Measurements from ENCODE around the gene GATAD2A. TPM values are rescaled to one million over a fixed set of nuclear protein-coding genes. Genes with fewer than 3 reads are reported as not detected.
"Not testable (repeated sequence)": the region's sequence is repeated elsewhere in the genome, so short reads cannot be mapped to it uniquely, and the experiment has no call there.

The GATAD2A gene
- 100 to 1,000 TPM in 1 of 2 donors, 10 to 100 TPM in 1; 88.0 to 160 TPM for total RNA-seq

GRCh38 chr19:19404879-19405860 lies at the start of gene GATAD2A:
TSS of gene GATAD2A (plus strand) at chr19:19405675. CDS start at chr19:19465346, 59,671 bp downstream.
- Mint-ChIP-seq H3K36me3 (ENCODE audit: low read depth) (peaks cover 11% of the 10 kb centered on the region), H3K4me3 (peak within 1 kb of the TSS; percentile 94), H3K27me3 (no peaks in the 10 kb centered on the region), H3K27ac (peak within 1 kb of the TSS; percentile 93), H3K4me1 (peaks cover 30% of the 10 kb centered on the region), H3K9me3 (no peaks in the 10 kb centered on the region)
- ATAC-seq (replicated peaks): peak; percentile 75

GRCh38 chr19:19356500-19356899 lies 49.0 kb upstream of the GATAD2A start:
- H3K27ac Mint-ChIP-seq: no peak overlapping the region
- H3K9me3 Mint-ChIP-seq: no peaks in the 10 kb centered on the region
- H3K27me3 Mint-ChIP-seq: no peaks in the 10 kb centered on the region
- H3K4me3 Mint-ChIP-seq: no peak overlapping the region
- ATAC-seq (replicated peaks): no peak
- H3K36me3 Mint-ChIP-seq (ENCODE audit: low read depth): peaks cover 33% of the 10 kb centered on the region
- peaks cover 9% of the 10 kb centered on the region for H3K4me1 Mint-ChIP-seq

- Mint-ChIP-seq H3K4me1 (peaks cover 11% of the 10 kb centered on the region), H3K27me3 (no peaks in the 10 kb centered on the region), H3K9me3 (no peaks in the 10 kb centered on the region), H3K36me3 (ENCODE audit: low read depth) (peaks cover 29% of the 10 kb centered on the region), H3K4me3 (no peak overlapping the region), H3K27ac (peak overlapping the region; percentile 48)
- no peak for ATAC-seq (replicated peaks)
Observed at GRCh38 chr19:19356901-19357566, 48.4 kb upstream of the GATAD2A start.

- peak; percentile 73 for ATAC-seq (replicated peaks)
- H3K4me1 Mint-ChIP-seq: peaks cover 16% of the 10 kb centered on the region
- no peaks in the 10 kb centered on the region for H3K9me3 Mint-ChIP-seq
- H3K27me3 Mint-ChIP-seq: no peaks in the 10 kb centered on the region
- H3K36me3 Mint-ChIP-seq (ENCODE audit: low read depth): peaks cover 7% of the 10 kb centered on the region
- H3K27ac Mint-ChIP-seq: no peak overlapping the region
- peak overlapping the region; percentile 17 for H3K4me3 Mint-ChIP-seq
Observed at GRCh38 chr19:19361075-19361594, 44.3 kb upstream of the GATAD2A start.

GRCh38 chr19:19362075-19362474 lies 43.4 kb upstream of the GATAD2A start:
- Mint-ChIP-seq H3K4me1 (peaks cover 20% of the 10 kb centered on the region), H3K27ac (peak overlapping the region; percentile 32), H3K36me3 (ENCODE audit: low read depth) (peaks cover 6% of the 10 kb centered on the region), H3K27me3 (no peaks in the 10 kb centered on the region), H3K4me3 (peak overlapping the region; percentile 10), H3K9me3 (no peaks in the 10 kb centered on the region)
- no peak for ATAC-seq (replicated peaks)

- H3K27ac Mint-ChIP-seq: peak overlapping the region; percentile 73
- peak overlapping the region; percentile 56 for H3K4me3 Mint-ChIP-seq
- H3K4me1 Mint-ChIP-seq: peaks cover 12% of the 10 kb centered on the region
- no peaks in the 10 kb centered on the region for H3K9me3 Mint-ChIP-seq
- no peaks in the 10 kb centered on the region for H3K36me3 Mint-ChIP-seq (ENCODE audit: low read depth)
- H3K27me3 Mint-ChIP-seq: no peaks in the 10 kb centered on the region
- peak; percentile 89 for ATAC-seq (replicated peaks)
Observed at GRCh38 chr19:19366434-19367396, 38.8 kb upstream of the GATAD2A start.

- Mint-ChIP-seq H3K4me3 (no peak overlapping the region), H3K4me1 (peaks cover 13% of the 10 kb centered on the region), H3K27ac (no peak overlapping the region), H3K36me3 (ENCODE audit: low read depth) (no peaks in the 10 kb centered on the region), H3K9me3 (no peaks in the 10 kb centered on the region), H3K27me3 (no peaks in the 10 kb centered on the region)
- no peak for ATAC-seq (replicated peaks)
Observed at GRCh38 chr19:19368087-19368486, 37.4 kb upstream of the GATAD2A start.

GRCh38 chr19:19371059-19371458 lies 34.4 kb upstream of the GATAD2A start:
- no peak overlapping the region for H3K4me3 Mint-ChIP-seq
- ATAC-seq (replicated peaks): no peak
- peaks cover 10% of the 10 kb centered on the region for H3K4me1 Mint-ChIP-seq
- H3K27ac Mint-ChIP-seq: no peak overlapping the region
- no peaks in the 10 kb centered on the region for H3K27me3 Mint-ChIP-seq
- no peaks in the 10 kb centered on the region for H3K36me3 Mint-ChIP-seq (ENCODE audit: low read depth)
- H3K9me3 Mint-ChIP-seq: no peaks in the 10 kb centered on the region

- Mint-ChIP-seq H3K27ac (peak overlapping the region; percentile 91), H3K4me3 (peak overlapping the region; percentile 78), H3K9me3 (no peaks in the 10 kb centered on the region), H3K36me3 (ENCODE audit: low read depth) (no peaks in the 10 kb centered on the region), H3K27me3 (no peaks in the 10 kb centered on the region), H3K4me1 (peaks cover 4% of the 10 kb centered on the region)
- ATAC-seq (replicated peaks): peak; percentile 100
Observed at GRCh38 chr19:19372656-19373416, 32.6 kb upstream of the GATAD2A start.

GRCh38 chr19:19379527-19379926 lies 25.9 kb upstream of the GATAD2A start:
- no peaks in the 10 kb centered on the region for H3K4me1 Mint-ChIP-seq
- no peak overlapping the region for H3K27ac Mint-ChIP-seq
- no peaks in the 10 kb centered on the region for H3K27me3 Mint-ChIP-seq
- H3K4me3 Mint-ChIP-seq: no peak overlapping the region
- no peaks in the 10 kb centered on the region for H3K36me3 Mint-ChIP-seq (ENCODE audit: low read depth)
- H3K9me3 Mint-ChIP-seq: no peaks in the 10 kb centered on the region
- ATAC-seq (replicated peaks): no peak

- ATAC-seq (replicated peaks); H3K4me1 Mint-ChIP-seq; H3K4me3 Mint-ChIP-seq; H3K27ac Mint-ChIP-seq; H3K9me3 Mint-ChIP-seq; H3K36me3 Mint-ChIP-seq (ENCODE audit: low read depth); H3K27me3 Mint-ChIP-seq: not testable (repeated sequence)
Observed at GRCh38 chr19:19380316-19380715, 25.2 kb upstream of the GATAD2A start.

- Mint-ChIP-seq H3K4me1 (no peaks in the 10 kb centered on the region), H3K9me3 (no peaks in the 10 kb centered on the region), H3K27me3 (no peaks in the 10 kb centered on the region), H3K36me3 (ENCODE audit: low read depth) (no peaks in the 10 kb centered on the region), H3K27ac (no peak overlapping the region), H3K4me3 (no peak overlapping the region)
- no peak for ATAC-seq (replicated peaks)
Observed at GRCh38 chr19:19381007-19381926, 24.2 kb upstream of the GATAD2A start.
